Measurements from ENCODE around the gene FAM180A. TPM values are rescaled to one million over a fixed set of nuclear protein-coding genes. Genes with fewer than 3 reads are reported as not detected.

Gene FAM180A
- total and polyA plus RNA-seq, 8 donors: 0.08 to 5.8 (median 1.4) TPM; not detected in 4

- Histone ChIP-seq H3K4me3 (no peak overlapping the region), H3K9me3 (no peaks in the 10 kb centered on the region), H3K36me3 (peaks cover 0 to 29% (median 10%) of the 10 kb centered on the region in 4 donors), H3K4me1 (peaks cover 0 to 20% (median 9%) of the 10 kb centered on the region in 4 donors), H3K27me3 (no peaks in the 10 kb centered on the region), H3K27ac (no peak overlapping the region)
- TF ChIP-seq EP300 (IDR thresholded peaks at IDR 0.05): no peak
- no peak for TF ChIP-seq POLR2AphosphoS5 (IDR thresholded peaks at IDR 0.05)
- TF ChIP-seq POLR2A (IDR thresholded peaks at IDR 0.05): no peak
- no peak for TF ChIP-seq CTCF (IDR thresholded peaks at IDR 0.05)
- no peak for DNase-seq
- intact Hi-C loops (cut with DNase I; ENCODE audit: low total_unique reads): no loop called here
- 87 to 92% (median 89%) methylated on average over 5 of the region's 5 CpGs for WGBS, 5 donors
Measured at GRCh38 chr7:135684699-135685098, 63.9 kb downstream of the FAM180A start.

- no peak for DNase-seq
- Histone ChIP-seq H3K4me1 (peaks cover 0 to 22% (median 11%) of the 10 kb centered on the region in 4 donors), H3K36me3 (peaks cover 0 to 23% (median 11%) of the 10 kb centered on the region in 4 donors), H3K27ac (no peak overlapping the region), H3K4me3 (no peak overlapping the region), H3K27me3 (no peaks in the 10 kb centered on the region), H3K9me3 (no peaks in the 10 kb centered on the region)
- intact Hi-C loops (cut with DNase I; ENCODE audit: low total_unique reads): no loop called here
- no peak for TF ChIP-seq POLR2A (IDR thresholded peaks at IDR 0.05)
- TF ChIP-seq EP300 (IDR thresholded peaks at IDR 0.05): no peak
- no peak for TF ChIP-seq CTCF (IDR thresholded peaks at IDR 0.05)
- TF ChIP-seq POLR2AphosphoS5 (IDR thresholded peaks at IDR 0.05): no peak
- WGBS, 5 donors: 46 to 73% (median 67%) methylated on average over 3 of the region's 3 CpGs
Measured at GRCh38 chr7:135684136-135684535, 64.5 kb downstream of the FAM180A start.

- no peak for DNase-seq
- Histone ChIP-seq H3K9me3 (no peaks in the 10 kb centered on the region), H3K4me1 (peaks cover 4 to 27% (median 13%) of the 10 kb centered on the region in 4 donors), H3K36me3 (peaks cover 0 to 18% (median 11%) of the 10 kb centered on the region in 4 donors), H3K4me3 (no peak overlapping the region), H3K27me3 (no peaks in the 10 kb centered on the region), H3K27ac (no peak overlapping the region)
- 67 to 80% (median 69%) methylated on average over 3 of the region's 3 CpGs for WGBS, 5 donors
- TF ChIP-seq EP300 (IDR thresholded peaks at IDR 0.05) (no peak), POLR2AphosphoS5 (IDR thresholded peaks at IDR 0.05) (no peak), CTCF (IDR thresholded peaks at IDR 0.05) (no peak), POLR2A (IDR thresholded peaks at IDR 0.05) (no peak)
- intact Hi-C loops (cut with DNase I; ENCODE audit: low total_unique reads): no loop called here
Measured at GRCh38 chr7:135683609-135684008, 65.0 kb downstream of the FAM180A start.

GRCh38 chr7:135682191-135682590, 66.4 kb downstream of the FAM180A start:
- DNase-seq: no peak
- no peak overlapping the region for H3K4me3 ChIP-seq
- intact Hi-C loops (cut with DNase I; ENCODE audit: low total_unique reads): no loop called here
- H3K27ac ChIP-seq: no peak overlapping the region
- no peaks in the 10 kb centered on the region for H3K9me3 ChIP-seq
- 59 to 92% (median 83%) methylated on average over 3 of the region's 3 CpGs for WGBS, 5 donors
- TF ChIP-seq POLR2A (IDR thresholded peaks at IDR 0.05): no peak
- TF ChIP-seq EP300 (IDR thresholded peaks at IDR 0.05): no peak
- TF ChIP-seq CTCF (IDR thresholded peaks at IDR 0.05): no peak
- TF ChIP-seq POLR2AphosphoS5 (IDR thresholded peaks at IDR 0.05): no peak
- H3K27me3 ChIP-seq: no peaks in the 10 kb centered on the region
- H3K36me3 ChIP-seq: peaks cover 0 to 23% (median 9%) of the 10 kb centered on the region in 4 donors
- peaks cover 7 to 40% (median 21%) of the 10 kb centered on the region in 4 donors for H3K4me1 ChIP-seq

All from stomach (tissue), 9 donors.